HG03045 (cell line): Measurements from ENCODE around the gene TRIM2.

Experiments
- ATAC-seq: cut with Tn5 transposase; IDR thresholded peaks from one replicate; pipeline ENCODE4 v1.9.1; 2021; ENCODE audit warnings: mild to moderate bottlenecking, moderate library complexity; ENCODE audit not compliant: unreplicated experiment

Gene TRIM2

DNA sequence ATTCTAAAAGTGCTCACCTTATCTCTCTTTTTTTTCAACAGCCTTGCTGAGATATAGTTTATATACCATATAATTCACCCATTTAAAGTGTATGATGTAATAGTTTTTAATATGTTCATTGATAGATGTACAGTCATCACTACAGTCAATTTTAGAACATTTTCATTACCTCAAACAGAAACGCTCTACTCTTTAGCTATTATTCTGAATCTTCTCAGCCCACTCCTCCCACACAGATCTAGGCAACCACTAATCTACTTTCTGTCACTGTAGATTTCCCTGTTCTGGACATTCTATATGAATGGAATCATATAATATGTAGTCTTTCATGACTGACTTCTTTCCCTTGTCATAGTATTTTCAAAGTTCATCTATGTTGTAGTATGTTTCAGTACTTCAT lies 162.8 kb downstream of the TRIM2 start:
- no peak for ATAC-seq

DNA sequence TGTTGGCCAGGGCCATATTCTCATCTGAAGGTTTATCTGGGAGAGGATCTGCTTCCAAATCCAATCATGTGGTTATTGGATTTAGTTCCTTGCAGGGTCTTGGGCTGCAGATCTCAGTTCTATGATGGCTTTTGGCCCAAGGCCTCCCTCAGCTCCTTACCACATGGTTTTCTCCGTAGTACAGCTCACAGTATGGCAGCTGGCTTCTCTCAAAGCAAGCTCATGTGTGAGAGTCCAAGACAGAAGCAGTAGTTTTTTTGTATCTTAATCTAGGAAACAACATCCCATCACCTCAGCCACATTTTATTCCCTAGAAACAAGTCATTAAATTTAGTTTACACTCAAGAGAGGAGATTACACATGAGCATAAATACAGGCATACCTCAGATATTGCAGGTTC lies 164.8 kb downstream of the TRIM2 start:
- ATAC-seq, result no peak

GRCh38 chr4:153371701-153372234 lies 167.5 kb downstream of the TRIM2 start:
- ATAC-seq, result no peak

- ATAC-seq, result no peak
Observed at GRCh38 chr4:153372967-153373562, 168.8 kb downstream of the TRIM2 start.

GRCh38 chr4:153374442-153374841 lies 170.2 kb downstream of the TRIM2 start:
- ATAC-seq, result no peak

DNA sequence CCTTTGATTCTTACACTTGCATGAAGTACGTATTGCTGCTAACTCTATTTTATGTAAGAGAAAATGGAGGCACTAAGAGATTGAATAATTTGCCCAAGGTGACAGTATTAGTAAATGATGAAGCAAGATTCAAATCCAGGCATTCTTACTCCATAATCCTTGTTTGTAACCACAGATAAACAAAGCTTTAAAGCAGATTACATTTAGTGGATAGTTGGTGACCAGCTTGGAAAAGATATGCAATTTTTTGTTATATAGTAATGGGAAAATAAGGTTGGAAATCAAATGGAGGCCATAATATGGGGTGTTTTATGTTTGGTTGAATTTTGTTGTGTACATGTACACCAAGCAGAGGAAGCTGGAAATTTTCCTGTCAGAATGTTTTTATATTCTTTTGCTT lies 171.1 kb downstream of the TRIM2 start:
- no peak for ATAC-seq

GRCh38 chr4:153383131-153383530 lies 178.9 kb downstream of the TRIM2 start:
- ATAC-seq, result no peak

DNA sequence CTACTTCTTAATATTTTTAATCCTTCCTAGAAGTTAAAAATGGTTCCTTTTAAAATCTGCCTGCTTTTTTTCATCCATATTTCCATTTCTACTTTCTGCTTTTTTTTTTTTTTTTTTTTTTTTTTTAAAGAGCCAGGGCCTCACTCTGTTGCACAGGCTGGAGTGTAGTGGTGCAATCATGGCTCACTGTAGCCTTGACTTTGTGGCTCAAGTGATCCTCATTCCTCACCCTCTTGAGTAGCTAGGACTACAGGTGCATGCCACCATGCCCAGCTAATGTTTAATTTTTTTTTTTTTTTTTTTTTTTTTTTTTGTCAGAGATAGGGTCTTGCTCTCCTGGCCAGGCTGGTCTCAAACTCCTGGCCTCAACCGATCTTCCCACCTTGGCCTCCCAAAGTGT lies 179.9 kb downstream of the TRIM2 start:
- ATAC-seq, result no peak

GRCh38 chr4:153385784-153386183 lies 181.5 kb downstream of the TRIM2 start:
- ATAC-seq, result no peak

DNA sequence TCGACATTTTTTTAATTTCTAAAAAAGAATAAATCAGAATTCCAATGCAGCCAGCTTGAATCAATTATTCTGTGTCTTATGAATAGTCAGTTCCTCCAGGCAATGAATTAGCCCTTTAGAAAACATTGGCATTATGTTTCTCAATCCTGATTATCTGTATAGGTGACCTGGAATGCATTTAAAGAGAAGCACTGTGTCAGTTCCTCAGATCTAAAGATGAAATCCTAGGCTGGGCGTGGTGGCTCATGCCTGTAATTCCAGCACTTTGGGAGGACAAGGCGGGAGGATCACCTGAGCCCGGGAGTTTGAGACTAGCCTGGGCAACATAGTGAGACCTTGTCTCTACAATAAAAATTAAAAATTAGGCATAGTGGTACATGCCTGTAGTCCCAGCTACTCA lies 183.7 kb downstream of the TRIM2 start:
- no peak for ATAC-seq
